Muscle layer of colon (tissue), 2 donors: Measurements from ENCODE around the gene TRABD.
"Not testable (repeated sequence)": the region's sequence is repeated elsewhere in the genome, so short reads cannot be mapped to it uniquely, and the experiment has no call there.

Source experiments
- H3K27ac ChIP-seq: one replicate; pipeline ENCODE4 v1.7.0; 2013; ENCODE audit warnings: low read depth, mild to moderate bottlenecking, low read length, moderate library complexity
- H3K27me3 ChIP-seq, 2 donors: one replicate each; pipeline ENCODE4 v1.7.0; 2013; ENCODE audit warnings: low read length in 2 of 2, mild to moderate bottlenecking in 2 of 2; ENCODE audit not compliant: insufficient read depth in 2 of 2, control insufficient read depth in 1 of 2
- H3K36me3 ChIP-seq: one replicate; pipeline ENCODE4 v1.7.0; 2013; ENCODE audit warnings: mild to moderate bottlenecking, low read length; ENCODE audit not compliant: insufficient read depth
- H3K4me1 ChIP-seq: one replicate; pipeline ENCODE4 v1.7.0; 2013; ENCODE audit warnings: mild to moderate bottlenecking, low read length; ENCODE audit not compliant: insufficient read depth
- H3K4me3 ChIP-seq, 2 donors: one replicate each; pipeline ENCODE4 v1.7.0; 2013; ENCODE audit warnings: low read length in 2 of 2, low read depth in 1 of 2, mild to moderate bottlenecking in 1 of 2, moderate library complexity in 1 of 2
- H3K9ac ChIP-seq: one replicate; pipeline ENCODE4 v1.7.0; 2013; ENCODE audit warnings: low read length
- H3K9me3 ChIP-seq: one replicate; pipeline ENCODE4 v1.7.0; 2013; ENCODE audit warnings: mild to moderate bottlenecking, low read length
- donor health status: abdominal sarcoma.
- donor health status: Adenocarcinoma of cecum.

The TRABD gene

GRCh38 chr22:50185375-50186087 is at the start of gene TRABD:
TSS of gene TRABD (plus strand) at chr22:50185913. CDS start at chr22:50193061, 7,148 bp downstream.
- Histone ChIP-seq H3K4me1 (peaks cover 31% of the 10 kb centered on the region), H3K4me3 (peak within 1 kb of the TSS; percentile 66 to 80), H3K9ac (peak within 1 kb of the TSS; percentile 27), H3K9me3 (no peaks in the 10 kb centered on the region), H3K36me3 (no peaks in the 10 kb centered on the region), H3K27me3 (no peaks in the 10 kb centered on the region), H3K27ac (peak within 1 kb of the TSS; percentile 35)

- Histone ChIP-seq H3K27ac (no peak overlapping the region), H3K9me3 (no peaks in the 10 kb centered on the region), H3K4me3 (no peak overlapping the region), H3K27me3 (no peaks in the 10 kb centered on the region), H3K36me3 (no peaks in the 10 kb centered on the region), H3K4me1 (peaks cover 6% of the 10 kb centered on the region), H3K9ac (no peak overlapping the region)
Observed at GRCh38 chr22:50136581-50137015, 49.1 kb upstream of the TRABD start.

GRCh38 chr22:50137277-50137676 is 48.4 kb upstream of the TRABD start:
- not testable (repeated sequence) for H3K27me3 ChIP-seq, H3K36me3 ChIP-seq, H3K27ac ChIP-seq, H3K4me3 ChIP-seq, H3K4me1 ChIP-seq, H3K9ac ChIP-seq, H3K9me3 ChIP-seq

GRCh38 chr22:50138041-50138440 is 47.7 kb upstream of the TRABD start:
- Histone ChIP-seq H3K36me3 (no peaks in the 10 kb centered on the region), H3K27me3 (no peaks in the 10 kb centered on the region), H3K9ac (no peak overlapping the region), H3K4me3 (no peak overlapping the region), H3K4me1 (peaks cover 6% of the 10 kb centered on the region), H3K27ac (no peak overlapping the region), H3K9me3 (no peaks in the 10 kb centered on the region)

- Histone ChIP-seq H3K27me3 (no peaks in the 10 kb centered on the region), H3K36me3 (no peaks in the 10 kb centered on the region), H3K4me3 (no peak overlapping the region), H3K9ac (no peak overlapping the region), H3K4me1 (peaks cover 6% of the 10 kb centered on the region), H3K27ac (no peak overlapping the region), H3K9me3 (no peaks in the 10 kb centered on the region)
Observed at GRCh38 chr22:50138988-50139387, 46.7 kb upstream of the TRABD start.

- no peak overlapping the region for H3K9ac ChIP-seq
- peaks cover 6% of the 10 kb centered on the region for H3K4me1 ChIP-seq
- no peak overlapping the region for H3K4me3 ChIP-seq
- no peaks in the 10 kb centered on the region for H3K36me3 ChIP-seq
- no peaks in the 10 kb centered on the region for H3K27me3 ChIP-seq
- no peak overlapping the region for H3K27ac ChIP-seq
- H3K9me3 ChIP-seq: no peaks in the 10 kb centered on the region
Observed at GRCh38 chr22:50139843-50140415, 45.8 kb upstream of the TRABD start.

- H3K9me3 ChIP-seq: no peaks in the 10 kb centered on the region
- no peak overlapping the region for H3K4me3 ChIP-seq
- no peaks in the 10 kb centered on the region for H3K27me3 ChIP-seq
- H3K27ac ChIP-seq: no peak overlapping the region
- no peaks in the 10 kb centered on the region for H3K36me3 ChIP-seq
- H3K9ac ChIP-seq: no peak overlapping the region
- H3K4me1 ChIP-seq: peaks cover 6% of the 10 kb centered on the region
Observed at GRCh38 chr22:50140615-50141014, 45.1 kb upstream of the TRABD start.

GRCh38 chr22:50141462-50141861 is 44.3 kb upstream of the TRABD start:
- H3K9ac ChIP-seq: no peak overlapping the region
- H3K4me1 ChIP-seq: peaks cover 4% of the 10 kb centered on the region
- no peaks in the 10 kb centered on the region for H3K9me3 ChIP-seq
- H3K27me3 ChIP-seq: no peaks in the 10 kb centered on the region
- H3K36me3 ChIP-seq: no peaks in the 10 kb centered on the region
- no peak overlapping the region for H3K4me3 ChIP-seq
- H3K27ac ChIP-seq: no peak overlapping the region

- H3K4me3 ChIP-seq: no peak overlapping the region
- no peaks in the 10 kb centered on the region for H3K4me1 ChIP-seq
- H3K9ac ChIP-seq: no peak overlapping the region
- no peaks in the 10 kb centered on the region for H3K9me3 ChIP-seq
- H3K27ac ChIP-seq: no peak overlapping the region
- H3K36me3 ChIP-seq: no peaks in the 10 kb centered on the region
- H3K27me3 ChIP-seq: no peaks in the 10 kb centered on the region
Observed at GRCh38 chr22:50141891-50142363, 43.8 kb upstream of the TRABD start.

GRCh38 chr22:50143096-50143495 is 42.6 kb upstream of the TRABD start:
- Histone ChIP-seq H3K27ac (no peak overlapping the region), H3K9me3 (no peaks in the 10 kb centered on the region), H3K4me3 (no peak overlapping the region), H3K9ac (no peak overlapping the region), H3K36me3 (no peaks in the 10 kb centered on the region), H3K4me1 (no peaks in the 10 kb centered on the region), H3K27me3 (no peaks in the 10 kb centered on the region)

- H3K9me3 ChIP-seq: no peaks in the 10 kb centered on the region
- no peak overlapping the region for H3K4me3 ChIP-seq
- no peak overlapping the region for H3K27ac ChIP-seq
- no peaks in the 10 kb centered on the region for H3K27me3 ChIP-seq
- no peaks in the 10 kb centered on the region for H3K36me3 ChIP-seq
- no peak overlapping the region for H3K9ac ChIP-seq
- no peaks in the 10 kb centered on the region for H3K4me1 ChIP-seq
Observed at GRCh38 chr22:50144005-50144614, 41.6 kb upstream of the TRABD start.
